Astrocyte (in vitro differentiated cells and primary cell): ENCODE data around the gene OSBP. TPM values are rescaled to one million over a fixed set of nuclear protein-coding genes. Genes with fewer than 3 reads are reported as not detected.
A peak's percentile ranks its signal among the peaks of the same experiment; 100 is the strongest.

Experiments
- DNase-seq: peaks from one replicate; pipeline ENCODE4 v3.0.0-alpha.2; 2010; ENCODE audit warnings: low read depth
- FAIRE-seq: peaks from 2 replicates; lab custom pipeline; 2011; peaks lifted over from hg19 to GRCh38; lab: Jason Lieb, UNC
- H2AFZ ChIP-seq: 2 replicates; pipeline ENCODE4 v1.6.0; 2012; ENCODE audit warnings: low read depth, low read length, inconsistent platforms
- H3K27ac ChIP-seq: 2 replicates; pipeline ENCODE4 v1.5.1; 2011; ENCODE audit warnings: low read depth, low read length, inconsistent platforms
- H3K27me3 ChIP-seq: 2 replicates; pipeline ENCODE4 v1.6.0; 2011; ENCODE audit warnings: low read length, inconsistent platforms; ENCODE audit not compliant: insufficient read depth
- H3K36me3 ChIP-seq: 2 replicates; pipeline ENCODE4 v1.5.1; 2011; ENCODE audit warnings: low read length, inconsistent platforms; ENCODE audit not compliant: insufficient read depth
- H3K4me1 ChIP-seq: 2 replicates; pipeline ENCODE4 v1.5.1; 2011; ENCODE audit warnings: low read length, inconsistent platforms; ENCODE audit not compliant: insufficient read depth
- H3K4me2 ChIP-seq: 2 replicates; pipeline ENCODE4 v1.6.0; 2012; ENCODE audit warnings: low read length, inconsistent platforms
- H3K4me3 ChIP-seq: 2 replicates; pipeline ENCODE4 v1.5.1; 2011; ENCODE audit warnings: low read depth, mild to moderate bottlenecking, low read length, inconsistent platforms; ENCODE audit not compliant: insufficient read depth
- H3K79me2 ChIP-seq: 2 replicates; pipeline ENCODE4 v1.6.0; 2012; ENCODE audit warnings: mild to moderate bottlenecking, low read length, inconsistent platforms; ENCODE audit not compliant: insufficient read depth
- H3K9ac ChIP-seq: 2 replicates; pipeline ENCODE4 v1.6.0; 2012; ENCODE audit warnings: mild to moderate bottlenecking, low read length, inconsistent platforms
- H3K9me3 ChIP-seq: 2 replicates; pipeline ENCODE4 v1.5.1; 2012; ENCODE audit warnings: low read depth, mild to moderate bottlenecking, low read length, inconsistent platforms; ENCODE audit not compliant: insufficient read depth
- H4K20me1 ChIP-seq: 2 replicates; pipeline ENCODE4 v1.6.0; 2012; ENCODE audit warnings: low read length, inconsistent platforms; ENCODE audit not compliant: insufficient read depth
- H3K27ac Mint-ChIP-seq: one replicate; pipeline ENCODE4 v1.8.0; 2021; ENCODE audit warnings: mild to moderate bottlenecking, mixed read lengths; ENCODE audit not compliant: unreplicated experiment
- H3K27me3 Mint-ChIP-seq: one replicate; pipeline ENCODE4 v1.8.0; 2021; ENCODE audit warnings: low read depth, mixed read lengths; ENCODE audit not compliant: unreplicated experiment
- H3K36me3 Mint-ChIP-seq: one replicate; pipeline ENCODE4 v1.8.0; 2021; ENCODE audit warnings: low read depth, mixed read lengths; ENCODE audit not compliant: unreplicated experiment
- H3K4me1 Mint-ChIP-seq: one replicate; pipeline ENCODE4 v1.8.0; 2021; ENCODE audit warnings: low read depth, mixed read lengths; ENCODE audit not compliant: unreplicated experiment
- H3K4me3 Mint-ChIP-seq: one replicate; pipeline ENCODE4 v1.8.0; 2021; ENCODE audit warnings: mild to moderate bottlenecking, moderate library complexity, mixed read lengths; ENCODE audit not compliant: unreplicated experiment
- H3K9me3 Mint-ChIP-seq: one replicate; pipeline ENCODE4 v1.8.0; 2021; ENCODE audit warnings: mild to moderate bottlenecking, mixed read lengths; ENCODE audit not compliant: unreplicated experiment
- CTCF ChIP-seq: IDR thresholded peaks from 2 replicates; pipeline ENCODE4 v1.5.1; 2011; ENCODE audit warnings: low read depth, mild to moderate bottlenecking, inconsistent platforms, low read length, moderate library complexity; ENCODE audit not compliant: insufficient read depth
- EZH2 ChIP-seq: IDR thresholded peaks from 2 replicates; pipeline ENCODE4 v1.6.1; 2012; ENCODE audit warnings: mild to moderate bottlenecking, low read length, inconsistent platforms; ENCODE audit not compliant: insufficient read depth
- total RNA-seq: library from RNA; stranded (reverse); gene quantifications from 2 replicates; pipeline ENCODE4 v1.2.1, GENCODE V29; 2021

Gene OSBP
- total RNA-seq, 1 donor from 2014 or later: 48.6 TPM

- Histone ChIP-seq H2AFZ (peak overlapping the region; percentile 15), H3K4me2 (peak overlapping the region; percentile 93), H3K9me3 (no peaks in the 10 kb centered on the region), H3K36me3 (no peaks in the 10 kb centered on the region), H3K27ac (no peak overlapping the region), H3K27me3 (no peaks in the 10 kb centered on the region), H3K79me2 (no peaks in the 10 kb centered on the region), H3K4me3 (peak overlapping the region; percentile 87), H4K20me1 (no peaks in the 10 kb centered on the region), H3K4me1 (peaks cover 4% of the 10 kb centered on the region), H3K9ac (peak overlapping the region; percentile 6)
- Mint-ChIP-seq H3K4me1 (peaks cover 4% of the 10 kb centered on the region), H3K27ac (peak overlapping the region; percentile 98), H3K4me3 (peak overlapping the region; percentile 97), H3K27me3 (no peaks in the 10 kb centered on the region), H3K9me3 (no peaks in the 10 kb centered on the region), H3K36me3 (no peaks in the 10 kb centered on the region)
- DNase-seq (no peak), FAIRE-seq (no peak)
- no peak for TF ChIP-seq EZH2
- no peak for TF ChIP-seq CTCF
Observed at GRCh38 chr11:59559886-59560285, 55.7 kb downstream of the OSBP start.

GRCh38 chr11:59558270-59558643 is 57.3 kb downstream of the OSBP start:
- Mint-ChIP-seq H3K4me1 (peaks cover 4% of the 10 kb centered on the region), H3K4me3 (no peak overlapping the region), H3K9me3 (no peaks in the 10 kb centered on the region), H3K27me3 (no peaks in the 10 kb centered on the region), H3K36me3 (no peaks in the 10 kb centered on the region), H3K27ac (peak overlapping the region; percentile 72)
- TF ChIP-seq CTCF (no peak), EZH2 (no peak)
- Histone ChIP-seq H3K9me3 (no peaks in the 10 kb centered on the region), H2AFZ (peak overlapping the region; percentile 29), H3K79me2 (no peaks in the 10 kb centered on the region), H3K27ac (no peak overlapping the region), H3K9ac (no peak overlapping the region), H3K4me3 (no peak overlapping the region), H3K4me1 (peaks cover 4% of the 10 kb centered on the region), H3K27me3 (no peaks in the 10 kb centered on the region), H3K4me2 (peak overlapping the region; percentile 47), H4K20me1 (no peaks in the 10 kb centered on the region), H3K36me3 (no peaks in the 10 kb centered on the region)
- no peak for DNase-seq
- FAIRE-seq: no peak

GRCh38 chr11:59556917-59557348 is 58.6 kb downstream of the OSBP start:
- Mint-ChIP-seq H3K27ac (peak overlapping the region; percentile 87), H3K9me3 (no peaks in the 10 kb centered on the region), H3K36me3 (no peaks in the 10 kb centered on the region), H3K4me1 (peaks cover 4% of the 10 kb centered on the region), H3K27me3 (no peaks in the 10 kb centered on the region), H3K4me3 (peak overlapping the region; percentile 95)
- Histone ChIP-seq H3K4me3 (peak overlapping the region; percentile 45), H3K4me2 (peak overlapping the region; percentile 93), H3K9me3 (no peaks in the 10 kb centered on the region), H3K27me3 (no peaks in the 10 kb centered on the region), H3K27ac (peak overlapping the region; percentile 35), H3K79me2 (no peaks in the 10 kb centered on the region), H2AFZ (peak overlapping the region; percentile 3), H4K20me1 (no peaks in the 10 kb centered on the region), H3K9ac (peak overlapping the region; percentile 11), H3K4me1 (peaks cover 4% of the 10 kb centered on the region), H3K36me3 (no peaks in the 10 kb centered on the region)
- TF ChIP-seq EZH2 (no peak), CTCF (no peak)
- FAIRE-seq: no peak
- DNase-seq: no peak
